ENCODE measurements around the gene NDUFAF3. TPM values are rescaled to one million over a fixed set of nuclear protein-coding genes. Genes with fewer than 3 reads are reported as not detected.

Gene NDUFAF3
- total and polyA plus RNA-seq, 2 experiments from 2014 or later = 49.9 to 118 TPM

- TF ChIP-seq EZH2 (IDR thresholded peaks at IDR 0.05; ENCODE audit: low read depth, unreplicated experiment) = no peak
These were observed at the start of gene NDUFAF3 (continued) for GRCh38 chr3:49021813-49022687.

GRCh38 chr3:48974076-48974864 is 47.7 kb upstream of the NDUFAF3 start:
- TF ChIP-seq STAT1 (IDR thresholded peaks at IDR 0.05; ENCODE audit: unreplicated experiment) = no peak
- no peak for TF ChIP-seq NANOG (IDR thresholded peaks at IDR 0.05; ENCODE audit: borderline replicate concordance)
- TF ChIP-seq ETS1 (IDR thresholded peaks at IDR 0.05) = no peak
- no peak for TF ChIP-seq EZH2 (IDR thresholded peaks at IDR 0.05; ENCODE audit: low read depth, unreplicated experiment)
- no peak for TF ChIP-seq CREB1 (CRISPR knock-in tag; IDR thresholded peaks at IDR 0.05; ENCODE audit: low read depth)
- TF ChIP-seq ZNF114 (CRISPR knock-in tag; IDR thresholded peaks at IDR 0.05) = no peak
- TF ChIP-seq JUNB (IDR thresholded peaks at IDR 0.05; ENCODE audit: unreplicated experiment) = no peak
- no peak for TF ChIP-seq EZH2phosphoT487 (IDR thresholded peaks at IDR 0.05; ENCODE audit: unreplicated experiment)
- TF ChIP-seq, protein P1, sequence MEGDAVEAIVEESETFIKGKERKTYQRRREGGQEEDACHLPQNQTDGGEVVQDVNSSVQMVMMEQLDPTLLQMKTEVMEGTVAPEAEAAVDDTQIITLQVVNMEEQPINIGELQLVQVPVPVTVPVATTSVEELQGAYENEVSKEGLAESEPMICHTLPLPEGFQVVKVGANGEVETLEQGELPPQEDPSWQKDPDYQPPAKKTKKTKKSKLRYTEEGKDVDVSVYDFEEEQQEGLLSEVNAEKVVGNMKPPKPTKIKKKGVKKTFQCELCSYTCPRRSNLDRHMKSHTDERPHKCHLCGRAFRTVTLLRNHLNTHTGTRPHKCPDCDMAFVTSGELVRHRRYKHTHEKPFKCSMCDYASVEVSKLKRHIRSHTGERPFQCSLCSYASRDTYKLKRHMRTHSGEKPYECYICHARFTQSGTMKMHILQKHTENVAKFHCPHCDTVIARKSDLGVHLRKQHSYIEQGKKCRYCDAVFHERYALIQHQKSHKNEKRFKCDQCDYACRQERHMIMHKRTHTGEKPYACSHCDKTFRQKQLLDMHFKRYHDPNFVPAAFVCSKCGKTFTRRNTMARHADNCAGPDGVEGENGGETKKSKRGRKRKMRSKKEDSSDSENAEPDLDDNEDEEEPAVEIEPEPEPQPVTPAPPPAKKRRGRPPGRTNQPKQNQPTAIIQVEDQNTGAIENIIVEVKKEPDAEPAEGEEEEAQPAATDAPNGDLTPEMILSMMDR (conservative IDR thresholded peaks at IDR 0.05; ENCODE audit: low read depth in 2 of 2) = no peak
- TF ChIP-seq, protein P2, sequence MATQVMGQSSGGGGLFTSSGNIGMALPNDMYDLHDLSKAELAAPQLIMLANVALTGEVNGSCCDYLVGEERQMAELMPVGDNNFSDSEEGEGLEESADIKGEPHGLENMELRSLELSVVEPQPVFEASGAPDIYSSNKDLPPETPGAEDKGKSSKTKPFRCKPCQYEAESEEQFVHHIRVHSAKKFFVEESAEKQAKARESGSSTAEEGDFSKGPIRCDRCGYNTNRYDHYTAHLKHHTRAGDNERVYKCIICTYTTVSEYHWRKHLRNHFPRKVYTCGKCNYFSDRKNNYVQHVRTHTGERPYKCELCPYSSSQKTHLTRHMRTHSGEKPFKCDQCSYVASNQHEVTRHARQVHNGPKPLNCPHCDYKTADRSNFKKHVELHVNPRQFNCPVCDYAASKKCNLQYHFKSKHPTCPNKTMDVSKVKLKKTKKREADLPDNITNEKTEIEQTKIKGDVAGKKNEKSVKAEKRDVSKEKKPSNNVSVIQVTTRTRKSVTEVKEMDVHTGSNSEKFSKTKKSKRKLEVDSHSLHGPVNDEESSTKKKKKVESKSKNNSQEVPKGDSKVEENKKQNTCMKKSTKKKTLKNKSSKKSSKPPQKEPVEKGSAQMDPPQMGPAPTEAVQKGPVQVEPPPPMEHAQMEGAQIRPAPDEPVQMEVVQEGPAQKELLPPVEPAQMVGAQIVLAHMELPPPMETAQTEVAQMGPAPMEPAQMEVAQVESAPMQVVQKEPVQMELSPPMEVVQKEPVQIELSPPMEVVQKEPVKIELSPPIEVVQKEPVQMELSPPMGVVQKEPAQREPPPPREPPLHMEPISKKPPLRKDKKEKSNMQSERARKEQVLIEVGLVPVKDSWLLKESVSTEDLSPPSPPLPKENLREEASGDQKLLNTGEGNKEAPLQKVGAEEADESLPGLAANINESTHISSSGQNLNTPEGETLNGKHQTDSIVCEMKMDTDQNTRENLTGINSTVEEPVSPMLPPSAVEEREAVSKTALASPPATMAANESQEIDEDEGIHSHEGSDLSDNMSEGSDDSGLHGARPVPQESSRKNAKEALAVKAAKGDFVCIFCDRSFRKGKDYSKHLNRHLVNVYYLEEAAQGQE (IDR thresholded peaks at IDR 0.05; ENCODE audit: unreplicated experiment) = no peak
- no peak for TF ChIP-seq POLR2AphosphoS5 (IDR thresholded peaks at IDR 0.05; ENCODE audit: low read depth)
- no peak overlapping the region for H3K27ac Mint-ChIP-seq

More at GRCh38 chr3:48974076-48974864, 47.7 kb upstream of the NDUFAF3 start:
- H3K36me3 ChIP-seq (ENCODE audit: insufficient read depth) = peaks cover 65% of the 10 kb centered on the region
- no peak overlapping the region for H3K27ac ChIP-seq (ENCODE audit: low read depth)
- H3K27me3 ChIP-seq (ENCODE audit: insufficient read depth) = no peaks in the 10 kb centered on the region
- ATAC-seq (no peak), DNase-seq (ENCODE audit: low spot score) (no peak)
- 0 out of 2 replicates have a peak, but pooled peaks cover 6% of the 10 kb centered on the region for H3F3A ChIP-seq (replicated peaks; ENCODE audit: low read depth)
- no peaks in the 10 kb centered on the region for H3K9me2 ChIP-seq (ENCODE audit: insufficient read depth)
- H2AFZ ChIP-seq = no peak overlapping the region
- H3K4me3 Mint-ChIP-seq = no peak overlapping the region
- H3K4me1 Mint-ChIP-seq = no peaks in the 10 kb centered on the region
- peaks cover 3% of the 10 kb centered on the region; the same call in 1 of the 2 replicates for H4K20me1 ChIP-seq (replicated peaks; ENCODE audit: insufficient read depth)
- H3K36me3 Mint-ChIP-seq (ENCODE audit: low read depth) = peaks cover 79% of the 10 kb centered on the region
- H3K4me3 ChIP-seq = no peak overlapping the region
- no peaks in the 10 kb centered on the region for H3K27me3 Mint-ChIP-seq (ENCODE audit: insufficient read depth, low read depth, poor library complexity)
- no peak overlapping the region for H3K4me2 ChIP-seq
- no peaks in the 10 kb centered on the region for H3K4me1 ChIP-seq (ENCODE audit: insufficient read depth)
- no peaks in the 10 kb centered on the region for H3K9me3 Mint-ChIP-seq
- H3K79me2 ChIP-seq (replicated peaks; ENCODE audit: insufficient read depth) = no peaks in the 10 kb centered on the region
